Nephron (organoid): ENCODE measurements around the gene RTL10.
"Not testable (repeated sequence)": the region's sequence is repeated elsewhere in the genome, so short reads cannot be mapped to it uniquely, and the experiment has no call there.

Source experiments
- H3K27ac Mint-ChIP-seq, 3 experiments: 2 replicates each; pipeline ENCODE4 v1.8.0; 2020; ENCODE audit warnings: mixed read lengths in 3 of 3, mild to moderate bottlenecking in 2 of 3, moderate library complexity in 1 of 3
- H3K27me3 Mint-ChIP-seq: 2 replicates; pipeline ENCODE4 v1.8.0; 2021; ENCODE audit warnings: low read depth, mild to moderate bottlenecking, moderate library complexity, mixed read lengths
- H3K36me3 Mint-ChIP-seq: 2 replicates; pipeline ENCODE4 v1.8.0; 2020; ENCODE audit warnings: low read depth, mixed read lengths
- H3K4me1 Mint-ChIP-seq: 2 replicates; pipeline ENCODE4 v1.8.0; 2020; ENCODE audit warnings: mixed read lengths
- H3K4me3 Mint-ChIP-seq, 3 experiments: 2 replicates each; pipeline ENCODE4 v1.8.0; 2020; ENCODE audit warnings: mild to moderate bottlenecking in 3 of 3, mixed read lengths in 3 of 3, moderate library complexity in 2 of 3
- H3K9me3 Mint-ChIP-seq: 2 replicates; pipeline ENCODE4 v1.8.0; 2020; ENCODE audit warnings: mixed read lengths
- CTCF ChIP-seq, 3 experiments: fragments of 200-600 bp; sonication (generic); IDR thresholded peaks; one replicate each; pipeline ENCODE4 v1.5.0; 2021; ENCODE audit warnings: antibody characterized with exemption in 3 of 3; ENCODE audit not compliant: unreplicated experiment in 3 of 3

The RTL10 gene

GRCh38 chr22:19840059-19840458 lies 14.6 kb downstream of the RTL10 start:
- peak overlapping the region in 1 of 3 experiments; percentile 29 for H3K27ac Mint-ChIP-seq
- no peaks in the 10 kb centered on the region for H3K36me3 Mint-ChIP-seq
- H3K27me3 Mint-ChIP-seq: peaks cover 7% of the 10 kb centered on the region
- H3K9me3 Mint-ChIP-seq: no peaks in the 10 kb centered on the region
- no peak for TF ChIP-seq CTCF (IDR thresholded peaks at IDR 0.05; ENCODE audit: unreplicated experiment in 3 of 3)
- peaks cover 8% of the 10 kb centered on the region for H3K4me1 Mint-ChIP-seq
- H3K4me3 Mint-ChIP-seq: no peak overlapping the region

- peaks cover 8% of the 10 kb centered on the region for H3K4me1 Mint-ChIP-seq
- TF ChIP-seq CTCF (IDR thresholded peaks at IDR 0.05; ENCODE audit: unreplicated experiment in 3 of 3): no peak
- no peaks in the 10 kb centered on the region for H3K9me3 Mint-ChIP-seq
- H3K27ac Mint-ChIP-seq: no peak overlapping the region
- H3K4me3 Mint-ChIP-seq: no peak overlapping the region
- H3K27me3 Mint-ChIP-seq: peaks cover 7% of the 10 kb centered on the region
- no peaks in the 10 kb centered on the region for H3K36me3 Mint-ChIP-seq
Observed at GRCh38 chr22:19837915-19838314, 16.8 kb downstream of the RTL10 start.

- peaks cover 1% of the 10 kb centered on the region for H3K4me1 Mint-ChIP-seq
- H3K36me3 Mint-ChIP-seq: no peaks in the 10 kb centered on the region
- no peak overlapping the region for H3K27ac Mint-ChIP-seq
- peaks cover 4% of the 10 kb centered on the region for H3K27me3 Mint-ChIP-seq
- TF ChIP-seq CTCF (IDR thresholded peaks at IDR 0.05; ENCODE audit: unreplicated experiment in 3 of 3): no peak
- no peak overlapping the region for H3K4me3 Mint-ChIP-seq
- no peaks in the 10 kb centered on the region for H3K9me3 Mint-ChIP-seq
Observed at GRCh38 chr22:19836512-19836911, 18.2 kb downstream of the RTL10 start.

GRCh38 chr22:19834599-19834998 lies 20.1 kb downstream of the RTL10 start:
- Mint-ChIP-seq H3K4me3 (no peak overlapping the region), H3K27ac (no peak overlapping the region), H3K27me3 (no peaks in the 10 kb centered on the region), H3K9me3 (no peaks in the 10 kb centered on the region), H3K36me3 (no peaks in the 10 kb centered on the region), H3K4me1 (no peaks in the 10 kb centered on the region)
- no peak for TF ChIP-seq CTCF (IDR thresholded peaks at IDR 0.05; ENCODE audit: unreplicated experiment in 3 of 3)

GRCh38 chr22:19833327-19833726 lies 21.3 kb downstream of the RTL10 start:
- H3K27ac Mint-ChIP-seq, H3K27me3 Mint-ChIP-seq: not testable (repeated sequence)

GRCh38 chr22:19832476-19833108 lies 22.1 kb downstream of the RTL10 start:
- Mint-ChIP-seq H3K36me3 (no peaks in the 10 kb centered on the region), H3K4me3 (no peak overlapping the region), H3K27me3 (no peaks in the 10 kb centered on the region), H3K27ac (no peak overlapping the region), H3K4me1 (no peaks in the 10 kb centered on the region), H3K9me3 (no peaks in the 10 kb centered on the region)
- TF ChIP-seq CTCF (IDR thresholded peaks at IDR 0.05; ENCODE audit: unreplicated experiment in 3 of 3): no peak

More at GRCh38 chr22:19833327-19833726, 21.3 kb downstream of the RTL10 start:
- not testable (repeated sequence) for H3K9me3 Mint-ChIP-seq, H3K4me3 Mint-ChIP-seq, H3K36me3 Mint-ChIP-seq, H3K4me1 Mint-ChIP-seq

GRCh38 chr22:19831979-19832378 lies 22.7 kb downstream of the RTL10 start:
- H3K27ac Mint-ChIP-seq, H3K36me3 Mint-ChIP-seq, H3K4me3 Mint-ChIP-seq, H3K9me3 Mint-ChIP-seq, H3K27me3 Mint-ChIP-seq, H3K4me1 Mint-ChIP-seq: not testable (repeated sequence)
